Nephron (organoid): Measurements from ENCODE around the gene ZBBX.

Experiments used
- H3K27ac Mint-ChIP-seq, 3 experiments: 2 replicates each; pipeline ENCODE4 v1.8.0; 2020; ENCODE audit warnings: mixed read lengths in 3 of 3, mild to moderate bottlenecking in 2 of 3, moderate library complexity in 1 of 3
- H3K27me3 Mint-ChIP-seq: 2 replicates; pipeline ENCODE4 v1.8.0; 2021; ENCODE audit warnings: low read depth, mild to moderate bottlenecking, moderate library complexity, mixed read lengths
- H3K36me3 Mint-ChIP-seq: 2 replicates; pipeline ENCODE4 v1.8.0; 2020; ENCODE audit warnings: low read depth, mixed read lengths
- H3K4me1 Mint-ChIP-seq: 2 replicates; pipeline ENCODE4 v1.8.0; 2020; ENCODE audit warnings: mixed read lengths
- H3K4me3 Mint-ChIP-seq, 3 experiments: 2 replicates each; pipeline ENCODE4 v1.8.0; 2020; ENCODE audit warnings: mild to moderate bottlenecking in 3 of 3, mixed read lengths in 3 of 3, moderate library complexity in 2 of 3
- H3K9me3 Mint-ChIP-seq: 2 replicates; pipeline ENCODE4 v1.8.0; 2020; ENCODE audit warnings: mixed read lengths
- CTCF ChIP-seq, 3 experiments: fragments of 200-600 bp; sonication (generic); IDR thresholded peaks; one replicate each; pipeline ENCODE4 v1.5.0; 2021; ENCODE audit warnings: antibody characterized with exemption in 3 of 3; ENCODE audit not compliant: unreplicated experiment in 3 of 3

Gene ZBBX

DNA sequence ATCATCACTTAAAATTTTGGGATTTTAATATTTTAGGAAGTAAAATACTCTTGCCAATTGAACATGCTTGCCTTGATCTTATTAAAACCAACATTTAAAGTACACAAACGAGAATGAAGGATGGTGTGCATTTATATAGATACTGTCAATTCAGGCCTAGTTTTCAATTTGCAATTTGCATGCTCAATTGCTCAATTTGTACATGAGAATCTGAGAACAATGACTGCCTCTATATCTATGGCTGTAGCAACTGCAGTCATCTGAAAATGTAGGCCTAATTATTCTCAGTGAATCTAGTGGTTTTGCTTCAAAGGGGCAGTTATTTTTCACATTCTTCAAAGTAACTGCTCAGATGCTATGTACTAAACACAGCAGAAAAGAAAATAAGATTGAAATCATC lies 18.8 kb downstream of the ZBBX start:
- Mint-ChIP-seq H3K4me1 (no peaks in the 10 kb centered on the region), H3K36me3 (peaks cover 7% of the 10 kb centered on the region), H3K4me3 (no peak overlapping the region), H3K9me3 (peaks cover 8% of the 10 kb centered on the region), H3K27me3 (no peaks in the 10 kb centered on the region), H3K27ac (no peak overlapping the region)
- no peak for TF ChIP-seq CTCF (IDR thresholded peaks at IDR 0.05; ENCODE audit: unreplicated experiment in 3 of 3)

GRCh38 chr3:167355446-167355845 lies 24.7 kb downstream of the ZBBX start:
- peaks cover 8% of the 10 kb centered on the region for H3K9me3 Mint-ChIP-seq
- H3K27me3 Mint-ChIP-seq = no peaks in the 10 kb centered on the region
- no peak overlapping the region for H3K4me3 Mint-ChIP-seq
- H3K4me1 Mint-ChIP-seq = no peaks in the 10 kb centered on the region
- TF ChIP-seq CTCF (IDR thresholded peaks at IDR 0.05; ENCODE audit: unreplicated experiment in 3 of 3) = no peak
- H3K27ac Mint-ChIP-seq = no peak overlapping the region
- H3K36me3 Mint-ChIP-seq = peaks cover 7% of the 10 kb centered on the region

GRCh38 chr3:167354751-167355150 lies 25.3 kb downstream of the ZBBX start:
- Mint-ChIP-seq H3K4me3 (no peak overlapping the region), H3K36me3 (peaks cover 7% of the 10 kb centered on the region), H3K27ac (no peak overlapping the region), H3K4me1 (no peaks in the 10 kb centered on the region), H3K27me3 (no peaks in the 10 kb centered on the region), H3K9me3 (peaks cover 8% of the 10 kb centered on the region)
- TF ChIP-seq CTCF (IDR thresholded peaks at IDR 0.05; ENCODE audit: unreplicated experiment in 3 of 3) = no peak

DNA sequence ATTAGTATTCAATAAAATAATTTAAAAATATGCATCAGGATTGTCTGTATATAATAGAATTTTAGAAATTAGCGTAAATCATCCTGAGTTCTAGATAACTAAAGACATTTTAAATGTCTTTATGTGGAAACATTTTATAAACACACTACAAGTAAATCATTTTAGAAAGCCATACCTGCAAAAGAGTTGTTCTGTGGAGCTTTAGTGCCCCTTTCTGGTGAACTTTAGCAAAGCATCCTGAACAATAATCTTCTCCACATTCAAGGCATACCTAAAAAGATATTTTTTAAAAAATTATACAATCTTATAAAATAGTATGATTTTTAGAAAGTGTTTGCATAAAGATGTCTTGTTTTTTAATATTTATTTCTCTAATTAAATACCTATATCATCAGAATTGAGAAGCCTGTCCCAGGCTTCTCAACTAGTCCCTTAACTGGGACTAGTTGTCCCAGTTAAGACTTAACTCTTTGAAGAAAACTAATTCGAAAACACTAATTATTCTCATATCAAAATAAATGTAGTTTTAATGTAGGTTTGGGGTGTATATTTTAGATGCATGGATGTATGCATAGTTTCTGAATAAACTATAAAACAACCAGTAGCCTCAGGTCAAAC lies 29.7 kb downstream of the ZBBX start:
- no peaks in the 10 kb centered on the region for H3K9me3 Mint-ChIP-seq
- H3K4me3 Mint-ChIP-seq = no peak overlapping the region
- no peaks in the 10 kb centered on the region for H3K27me3 Mint-ChIP-seq
- TF ChIP-seq CTCF (IDR thresholded peaks at IDR 0.05; ENCODE audit: unreplicated experiment in 3 of 3) = peak; percentile 79 to 94 (median 79)
- H3K36me3 Mint-ChIP-seq = no peaks in the 10 kb centered on the region
- H3K27ac Mint-ChIP-seq = no peak overlapping the region
- no peaks in the 10 kb centered on the region for H3K4me1 Mint-ChIP-seq

- no peak for TF ChIP-seq CTCF (IDR thresholded peaks at IDR 0.05; ENCODE audit: unreplicated experiment in 3 of 3)
- no peaks in the 10 kb centered on the region for H3K36me3 Mint-ChIP-seq
- no peaks in the 10 kb centered on the region for H3K9me3 Mint-ChIP-seq
- H3K4me3 Mint-ChIP-seq = no peak overlapping the region
- no peaks in the 10 kb centered on the region for H3K4me1 Mint-ChIP-seq
- H3K27me3 Mint-ChIP-seq = no peaks in the 10 kb centered on the region
- H3K27ac Mint-ChIP-seq = peak overlapping the region in 1 of 3 experiments; percentile 11
Observed at GRCh38 chr3:167346171-167346570, 33.9 kb downstream of the ZBBX start.
